H1 (cell line): ENCODE data around the gene GSX1. TPM values are rescaled to one million over a fixed set of nuclear protein-coding genes. Genes with fewer than 3 reads are reported as not detected.

Source experiments
- CHD7 ChIP-seq: fragments of 300-600 bp; sonication (generic); IDR thresholded peaks from 2 replicates; pipeline ENCODE4 v1.7.1; 2012; ENCODE audit warnings: low read length, moderate library complexity, mild to moderate bottlenecking, inconsistent platforms; ENCODE audit not compliant: insufficient replicate concordance
- GABPA ChIP-seq: IDR thresholded peaks from 2 replicates; pipeline ENCODE4 v1.6.1; 2011; ENCODE audit warnings: mild to moderate bottlenecking, low read length, moderate library complexity, borderline replicate concordance; ENCODE audit not compliant: insufficient read depth
- TAF1 ChIP-seq: IDR thresholded peaks from 2 replicates; pipeline ENCODE4 v1.6.1; 2011; ENCODE audit warnings: mild to moderate bottlenecking, low read depth, low read length
- ZNF274 ChIP-seq: IDR thresholded peaks from 2 replicates; pipeline ENCODE4 v1.7.0; 2012; ENCODE audit warnings: low read length, borderline replicate concordance; ENCODE audit errors: extremely low read depth
- polyA plus RNA-seq, 7 experiments: library from polyadenylated mRNA; depleted of rRNA in 3 of 7; stranded (reverse) in 5 of 7; unstranded in 2 of 7; fragments of >200 nt in 5 of 7; fragments of 200-250 nt in 2 of 7; gene quantifications; 1 replicate in 5 of 7; 2 replicates in 1 of 7; 4 replicates in 1 of 7; pipeline versions ENCODE4 v1.2.1 to v1.2.3, GENCODE V29; 2011 to 2013; ENCODE audit warnings: missing spikeins in 2 of 7, mixed read lengths in 2 of 7
- total RNA-seq: library from RNA; stranded (reverse); fragmentation: NEBNext Ultra II Directional; extraction: Animal tissue kit (Norgen Biotek cat#: 25700); gene quantifications from 2 replicates; pipeline ENCODE4 v1.2.1, GENCODE V29; 2021
- TF ChIP-seq, protein P1 (sequence below), 3 experiments: IDR thresholded peaks; 1 replicate in 2 of 3; 2 replicates in 1 of 3; pipeline versions ENCODE4 v1.5.1 to v1.6.1; 2011; ENCODE audit warnings: low read length in 3 of 3, mild to moderate bottlenecking in 3 of 3, inconsistent platforms in 2 of 3, low read depth in 1 of 3, moderate library complexity in 1 of 3; ENCODE audit not compliant: insufficient read depth in 1 of 3; ENCODE audit errors: control extremely low read depth in 1 of 3
- TF ChIP-seq, protein P2 (sequence below): IDR thresholded peaks from 2 replicates; pipeline ENCODE4 v1.6.1; 2012; ENCODE audit warnings: low read length, inconsistent platforms

Gene GSX1
- total and polyA plus RNA-seq, 2 of the 8 experiments (the other 6 are each of a cell fraction or from before 2014, with no cell fraction given), result not detected

GRCh38 chr13:27824121-27824520, 31.8 kb downstream of the GSX1 start (continued):
- TF ChIP-seq CHD7, result no peak
- TF ChIP-seq, protein P1, sequence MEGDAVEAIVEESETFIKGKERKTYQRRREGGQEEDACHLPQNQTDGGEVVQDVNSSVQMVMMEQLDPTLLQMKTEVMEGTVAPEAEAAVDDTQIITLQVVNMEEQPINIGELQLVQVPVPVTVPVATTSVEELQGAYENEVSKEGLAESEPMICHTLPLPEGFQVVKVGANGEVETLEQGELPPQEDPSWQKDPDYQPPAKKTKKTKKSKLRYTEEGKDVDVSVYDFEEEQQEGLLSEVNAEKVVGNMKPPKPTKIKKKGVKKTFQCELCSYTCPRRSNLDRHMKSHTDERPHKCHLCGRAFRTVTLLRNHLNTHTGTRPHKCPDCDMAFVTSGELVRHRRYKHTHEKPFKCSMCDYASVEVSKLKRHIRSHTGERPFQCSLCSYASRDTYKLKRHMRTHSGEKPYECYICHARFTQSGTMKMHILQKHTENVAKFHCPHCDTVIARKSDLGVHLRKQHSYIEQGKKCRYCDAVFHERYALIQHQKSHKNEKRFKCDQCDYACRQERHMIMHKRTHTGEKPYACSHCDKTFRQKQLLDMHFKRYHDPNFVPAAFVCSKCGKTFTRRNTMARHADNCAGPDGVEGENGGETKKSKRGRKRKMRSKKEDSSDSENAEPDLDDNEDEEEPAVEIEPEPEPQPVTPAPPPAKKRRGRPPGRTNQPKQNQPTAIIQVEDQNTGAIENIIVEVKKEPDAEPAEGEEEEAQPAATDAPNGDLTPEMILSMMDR (IDR thresholded peaks at IDR 0.05; ENCODE audit: control extremely low read depth in 1 of 3, insufficient read depth in 1 of 3, low read depth in 1 of 3, low read length in 3 of 3), result no peak
- TF ChIP-seq GABPA, result no peak
- no peak for TF ChIP-seq ZNF274
- TF ChIP-seq, protein P2, sequence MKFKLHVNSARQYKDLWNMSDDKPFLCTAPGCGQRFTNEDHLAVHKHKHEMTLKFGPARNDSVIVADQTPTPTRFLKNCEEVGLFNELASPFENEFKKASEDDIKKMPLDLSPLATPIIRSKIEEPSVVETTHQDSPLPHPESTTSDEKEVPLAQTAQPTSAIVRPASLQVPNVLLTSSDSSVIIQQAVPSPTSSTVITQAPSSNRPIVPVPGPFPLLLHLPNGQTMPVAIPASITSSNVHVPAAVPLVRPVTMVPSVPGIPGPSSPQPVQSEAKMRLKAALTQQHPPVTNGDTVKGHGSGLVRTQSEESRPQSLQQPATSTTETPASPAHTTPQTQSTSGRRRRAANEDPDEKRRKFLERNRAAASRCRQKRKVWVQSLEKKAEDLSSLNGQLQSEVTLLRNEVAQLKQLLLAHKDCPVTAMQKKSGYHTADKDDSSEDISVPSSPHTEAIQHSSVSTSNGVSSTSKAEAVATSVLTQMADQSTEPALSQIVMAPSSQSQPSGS, result no peak
- TF ChIP-seq TAF1, result no peak
